Measurements from ENCODE around the gene HOXC10. TPM values are rescaled to one million over a fixed set of nuclear protein-coding genes. Genes with fewer than 3 reads are reported as not detected.

HOXC10 gene
- polyA plus RNA-seq, 1 donor (not counting 4 experiments of a cell fraction or from before 2014, with no cell fraction given), result 14.1 TPM

GRCh38 chr12:54022960-54023884, 38.3 kb downstream of the HOXC10 start:
- H3K9me3 ChIP-seq (ENCODE audit: control insufficient read depth, low read depth, low read length), result no peaks in the 10 kb centered on the region
- peak overlapping the region in 2 of 3 experiments; percentile 55 to 63 for H3K4me3 ChIP-seq (ENCODE audit: control insufficient read depth in 2 of 3, extremely low read depth in 1 of 3, insufficient read depth in 2 of 3, low read depth in 1 of 3, low read length in 3 of 3)
- no peaks in the 10 kb centered on the region for H4K20me1 ChIP-seq (ENCODE audit: control insufficient read depth, extremely low read depth, insufficient read depth, low read length)
- H3K27me3 ChIP-seq (ENCODE audit: control insufficient read depth, extremely low read depth, insufficient read depth, low read length), result no peaks in the 10 kb centered on the region
- TF ChIP-seq EZH2 (IDR thresholded peaks at IDR 0.05; ENCODE audit: low read length) (no peak), CTCF (optimal IDR thresholded peaks at IDR 0.05 in 1 of 3, IDR thresholded peaks at IDR 0.05 in 1 of 3, conservative IDR thresholded peaks at IDR 0.05 in 1 of 3; ENCODE audit: extremely low read depth in 1 of 3, insufficient read depth in 2 of 3, low read length in 3 of 3) (no peak)
- H3K79me2 ChIP-seq (ENCODE audit: control insufficient read depth, insufficient read depth, low read length), result peaks cover 91% of the 10 kb centered on the region
- no peak overlapping the region for H2AFZ ChIP-seq (ENCODE audit: control insufficient read depth, low read length)
- peak overlapping the region; percentile 71 for H3K9ac ChIP-seq (ENCODE audit: control insufficient read depth, extremely low read depth, insufficient read depth, low read length)
- DNase-seq (ENCODE audit: low read depth, low spot score) (no peak), FAIRE-seq (peak; percentile 39)
- dilution Hi-C loops (cut with MboI; ENCODE audit: extremely low pct_ligation_motif_present, low sequenced_read_pairs), result no loop called here
- H3K9me1 ChIP-seq (ENCODE audit: control insufficient read depth, extremely low read depth, insufficient read depth, low read length), result no peaks in the 10 kb centered on the region
- H3K36me3 ChIP-seq (ENCODE audit: control insufficient read depth in 2 of 2, extremely low read depth in 1 of 2, insufficient read depth in 2 of 2, low read length in 2 of 2), result no peaks in the 10 kb centered on the region
- peaks cover 78% of the 10 kb centered on the region for H3K4me1 ChIP-seq (ENCODE audit: control insufficient read depth, extremely low read depth, insufficient read depth, low read length)
- peak overlapping the region; percentile 98 for H3K4me2 ChIP-seq (ENCODE audit: control insufficient read depth, extremely low read depth, insufficient read depth, low read depth, low read length)
- peak overlapping the region; percentile 98 for H3K27ac ChIP-seq (ENCODE audit: control insufficient read depth, insufficient read depth, low read length)

GRCh38 chr12:54024127-54024526, 39.2 kb downstream of the HOXC10 start:
- no peak for DNase-seq (ENCODE audit: low read depth, low spot score)
- TF ChIP-seq CTCF (optimal IDR thresholded peaks at IDR 0.05 in 1 of 3, IDR thresholded peaks at IDR 0.05 in 1 of 3, conservative IDR thresholded peaks at IDR 0.05 in 1 of 3; ENCODE audit: extremely low read depth in 1 of 3, insufficient read depth in 2 of 3, low read length in 3 of 3), result no peak
- TF ChIP-seq EZH2 (IDR thresholded peaks at IDR 0.05; ENCODE audit: low read length), result no peak
- Histone ChIP-seq H3K4me1 (ENCODE audit: control insufficient read depth, extremely low read depth, insufficient read depth, low read length) (peaks cover 74% of the 10 kb centered on the region), H3K9me3 (ENCODE audit: control insufficient read depth, low read depth, low read length) (no peaks in the 10 kb centered on the region), H3K27ac (ENCODE audit: control insufficient read depth, insufficient read depth, low read length) (peak overlapping the region; percentile 98), H3K4me3 (ENCODE audit: control insufficient read depth in 2 of 3, extremely low read depth in 1 of 3, insufficient read depth in 2 of 3, low read depth in 1 of 3, low read length in 3 of 3) (peak overlapping the region in 2 of 3 experiments; percentile 55 to 63), H3K27me3 (ENCODE audit: control insufficient read depth, extremely low read depth, insufficient read depth, low read length) (no peaks in the 10 kb centered on the region), H3K4me2 (ENCODE audit: control insufficient read depth, extremely low read depth, insufficient read depth, low read depth, low read length) (peak overlapping the region; percentile 98), H4K20me1 (ENCODE audit: control insufficient read depth, extremely low read depth, insufficient read depth, low read length) (no peaks in the 10 kb centered on the region), H2AFZ (ENCODE audit: control insufficient read depth, low read length) (no peak overlapping the region), H3K9ac (ENCODE audit: control insufficient read depth, extremely low read depth, insufficient read depth, low read length) (peak overlapping the region; percentile 71), H3K9me1 (ENCODE audit: control insufficient read depth, extremely low read depth, insufficient read depth, low read length) (no peaks in the 10 kb centered on the region), H3K36me3 (ENCODE audit: control insufficient read depth in 2 of 2, extremely low read depth in 1 of 2, insufficient read depth in 2 of 2, low read length in 2 of 2) (no peaks in the 10 kb centered on the region), H3K79me2 (ENCODE audit: control insufficient read depth, insufficient read depth, low read length) (peaks cover 92% of the 10 kb centered on the region)
- dilution Hi-C loops (cut with MboI; ENCODE audit: extremely low pct_ligation_motif_present, low sequenced_read_pairs), result no loop called here
- no peak for FAIRE-seq

Data from keratinocyte (primary cell).